Right atrium auricular region (tissue), 2 donors: ENCODE results near the gene PRKX. TPM values are rescaled to one million over a fixed set of nuclear protein-coding genes. Genes with fewer than 3 reads are reported as not detected.
"Not testable (repeated sequence)": the region's sequence is repeated elsewhere in the genome, so short reads cannot be mapped to it uniquely, and the experiment has no call there.

ENCODE experiments used
- DNase-seq: peaks from one replicate; pipeline ENCODE4 v3.0.0-alpha.2; 2019; ENCODE audit warnings: low spot score
- H3K27ac ChIP-seq, 2 donors: fragments of 200-600 bp; sonication (generic); 1 replicate in 1 of 2; 2 replicates in 1 of 2; pipeline ENCODE4 v1.5.1; 2016 to 2019
- H3K27me3 ChIP-seq, 2 donors: fragments of 200-600 bp; sonication (generic); one replicate each; pipeline versions ENCODE4 v1.5.1 to v1.6.0; 2017 to 2019
- H3K36me3 ChIP-seq: fragments of 200-600 bp; sonication (generic); one replicate; pipeline ENCODE4 v1.5.1; 2016
- H3K4me1 ChIP-seq, 2 donors: fragments of 200-600 bp; sonication (generic); one replicate each; pipeline versions ENCODE4 v1.5.1 to v1.6.0; 2017 to 2019
- H3K4me3 ChIP-seq, 2 donors: fragments of 200-600 bp; sonication (generic); 1 replicate in 1 of 2; 2 replicates in 1 of 2; pipeline ENCODE4 v1.5.1; 2017 to 2019; ENCODE audit warnings: mild to moderate bottlenecking in 1 of 2, moderate library complexity in 1 of 2
- H3K9me3 ChIP-seq, 2 donors: fragments of 200-600 bp; sonication (generic); one replicate each; pipeline ENCODE4 v1.5.1; 2019
- total RNA-seq, 2 donors: library from RNA; depleted of rRNA; stranded (reverse); fragments of >200 nt; gene quantifications; one replicate each; pipeline ENCODE4 v1.1.0, GENCODE V29; 2016
- TF ChIP-seq, protein P1 (sequence below), 2 donors: fragments of 200-600 bp; sonication (generic); IDR thresholded peaks; one replicate each; pipeline ENCODE4 v1.5.1; 2019; ENCODE audit warnings: antibody characterized with exemption in 2 of 2

Gene PRKX
- total RNA-seq, 2 donors from 2014 or later, result 2.6 to 7.4 TPM

DNA sequence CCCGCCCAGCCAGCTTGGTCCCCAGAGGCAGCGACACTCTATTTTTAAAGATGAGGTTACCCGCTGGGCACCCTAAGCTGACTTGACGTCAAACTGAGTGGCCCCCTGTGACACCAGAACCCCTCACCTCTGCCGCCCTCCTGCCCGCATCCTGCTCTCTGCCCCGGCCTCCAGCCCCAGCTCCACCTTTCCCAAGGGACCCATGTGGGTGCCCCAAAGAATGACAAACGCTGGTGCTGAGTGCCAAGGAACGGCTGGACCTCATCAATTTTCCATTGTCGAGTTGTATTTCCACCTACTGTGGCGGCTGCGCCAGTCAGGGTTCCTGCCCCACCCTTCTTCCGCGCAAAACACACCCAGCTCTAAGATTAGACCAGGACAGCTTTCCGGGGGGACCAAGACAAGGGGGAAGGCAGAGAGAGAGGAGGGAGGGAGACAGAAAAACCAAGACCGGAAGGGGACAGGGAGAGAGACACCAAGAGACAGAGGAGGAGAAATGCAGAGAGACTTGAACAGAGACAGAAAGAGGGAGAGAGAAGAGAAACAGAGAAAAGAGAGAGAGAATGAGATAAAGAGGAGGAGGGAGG lies 2.0 kb downstream of the PRKX start:
- Histone ChIP-seq H3K4me1 (no peaks in the 10 kb centered on the region), H3K27me3 (no peaks in the 10 kb centered on the region), H3K27ac (peak overlapping the region; percentile 69 to 73), H3K9me3 (no peaks in the 10 kb centered on the region), H3K4me3 (peak overlapping the region; percentile 49 to 66), H3K36me3 (no peaks in the 10 kb centered on the region)
- no peak for DNase-seq
- TF ChIP-seq, protein P1, sequence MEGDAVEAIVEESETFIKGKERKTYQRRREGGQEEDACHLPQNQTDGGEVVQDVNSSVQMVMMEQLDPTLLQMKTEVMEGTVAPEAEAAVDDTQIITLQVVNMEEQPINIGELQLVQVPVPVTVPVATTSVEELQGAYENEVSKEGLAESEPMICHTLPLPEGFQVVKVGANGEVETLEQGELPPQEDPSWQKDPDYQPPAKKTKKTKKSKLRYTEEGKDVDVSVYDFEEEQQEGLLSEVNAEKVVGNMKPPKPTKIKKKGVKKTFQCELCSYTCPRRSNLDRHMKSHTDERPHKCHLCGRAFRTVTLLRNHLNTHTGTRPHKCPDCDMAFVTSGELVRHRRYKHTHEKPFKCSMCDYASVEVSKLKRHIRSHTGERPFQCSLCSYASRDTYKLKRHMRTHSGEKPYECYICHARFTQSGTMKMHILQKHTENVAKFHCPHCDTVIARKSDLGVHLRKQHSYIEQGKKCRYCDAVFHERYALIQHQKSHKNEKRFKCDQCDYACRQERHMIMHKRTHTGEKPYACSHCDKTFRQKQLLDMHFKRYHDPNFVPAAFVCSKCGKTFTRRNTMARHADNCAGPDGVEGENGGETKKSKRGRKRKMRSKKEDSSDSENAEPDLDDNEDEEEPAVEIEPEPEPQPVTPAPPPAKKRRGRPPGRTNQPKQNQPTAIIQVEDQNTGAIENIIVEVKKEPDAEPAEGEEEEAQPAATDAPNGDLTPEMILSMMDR (IDR thresholded peaks at IDR 0.05), result no peak

GRCh38 chrX:3707673-3708274 lies 5.7 kb downstream of the PRKX start:
- not testable (repeated sequence) for H3K36me3 ChIP-seq, H3K9me3 ChIP-seq, DNase-seq, H3K4me3 ChIP-seq, H3K4me1 ChIP-seq, H3K27ac ChIP-seq, H3K27me3 ChIP-seq

DNA sequence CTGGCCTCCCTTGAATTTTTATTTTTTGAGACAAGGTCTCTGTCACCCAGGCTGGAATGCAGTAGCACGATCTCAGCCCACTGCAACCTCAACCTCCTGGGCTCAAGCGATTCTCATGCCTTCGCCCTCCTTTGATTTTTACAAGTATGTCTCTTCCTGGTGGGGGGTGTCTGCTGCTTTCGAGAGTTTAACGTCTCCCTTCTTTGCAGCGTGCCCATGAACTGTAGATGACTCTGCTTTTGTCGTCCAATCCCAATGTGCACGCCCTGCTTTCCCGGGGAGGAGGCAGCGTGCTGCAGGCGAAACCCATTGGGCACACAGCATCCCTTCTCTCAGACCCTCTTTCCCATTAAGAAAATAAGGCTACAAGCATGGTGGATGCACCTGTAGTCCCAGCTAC lies 7.0 kb downstream of the PRKX start:
- no peak overlapping the region for H3K4me3 ChIP-seq
- TF ChIP-seq, protein P1 (IDR thresholded peaks at IDR 0.05), result no peak

GRCh38 chrX:3703251-3703650 lies 10.2 kb downstream of the PRKX start:
- H3K36me3 ChIP-seq, DNase-seq: not testable (repeated sequence)

More for the DNA sequence above, 7.0 kb downstream of the PRKX start:
- H3K27ac ChIP-seq, result no peak overlapping the region
- H3K4me1 ChIP-seq, result no peaks in the 10 kb centered on the region
- H3K9me3 ChIP-seq, result no peaks in the 10 kb centered on the region
- H3K27me3 ChIP-seq, result no peaks in the 10 kb centered on the region
- no peak for DNase-seq
- no peaks in the 10 kb centered on the region for H3K36me3 ChIP-seq

GRCh38 chrX:3702095-3702494 lies 11.4 kb downstream of the PRKX start:
- not testable (repeated sequence) for H3K4me3 ChIP-seq, DNase-seq, H3K36me3 ChIP-seq, H3K27me3 ChIP-seq, H3K27ac ChIP-seq, H3K9me3 ChIP-seq
- H3K4me1 ChIP-seq, result peaks cover 0 to 21% of the 10 kb centered on the region in 2 donors

More at GRCh38 chrX:3703251-3703650, 10.2 kb downstream of the PRKX start:
- not testable (repeated sequence) for H3K9me3 ChIP-seq, H3K27ac ChIP-seq, H3K27me3 ChIP-seq, H3K4me3 ChIP-seq
- peaks cover 0 to 15% of the 10 kb centered on the region in 2 donors for H3K4me1 ChIP-seq

GRCh38 chrX:3701445-3701928 lies 12.0 kb downstream of the PRKX start:
- not testable (repeated sequence) for H3K27me3 ChIP-seq, DNase-seq

DNA sequence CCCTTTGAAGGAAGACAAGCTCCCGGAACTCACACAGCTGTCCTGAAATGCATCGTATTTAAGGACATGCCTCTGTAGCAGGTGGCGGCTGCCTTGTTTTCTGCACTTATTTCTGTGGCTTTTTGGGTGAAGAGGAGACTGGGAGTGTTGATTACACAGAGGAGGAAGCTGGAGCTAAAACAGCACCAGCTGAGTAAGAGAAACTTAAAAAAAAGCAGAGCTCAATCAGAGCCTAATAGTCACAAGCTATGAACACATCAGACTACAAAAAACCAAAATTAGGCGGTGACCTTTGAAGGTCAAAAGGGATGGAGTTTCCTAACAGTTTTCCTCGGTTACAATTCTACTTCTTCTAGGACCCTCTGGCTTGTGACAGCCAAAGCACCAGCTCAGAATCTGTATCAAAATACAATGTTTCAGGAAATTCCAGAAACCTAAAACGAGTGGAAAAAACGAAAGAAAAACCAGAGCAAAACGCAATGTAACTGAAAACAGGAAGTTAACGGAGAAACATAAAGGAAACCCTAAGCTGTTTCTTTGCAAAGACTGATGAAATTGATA lies 13.5 kb downstream of the PRKX start:
- no peaks in the 10 kb centered on the region for H3K36me3 ChIP-seq
- peak overlapping the region; percentile 4 to 32 for H3K4me3 ChIP-seq
- DNase-seq, result no peak
- H3K9me3 ChIP-seq, result no peaks in the 10 kb centered on the region
- TF ChIP-seq, protein P1 (IDR thresholded peaks at IDR 0.05), result no peak
- H3K4me1 ChIP-seq, result peaks cover 0 to 21% of the 10 kb centered on the region in 2 donors
- peak overlapping the region; percentile 70 to 74 for H3K27ac ChIP-seq
- no peaks in the 10 kb centered on the region for H3K27me3 ChIP-seq

More at GRCh38 chrX:3701445-3701928, 12.0 kb downstream of the PRKX start:
- H3K4me1 ChIP-seq, result peaks cover 0 to 21% of the 10 kb centered on the region in 2 donors
- H3K27ac ChIP-seq, H3K4me3 ChIP-seq, H3K36me3 ChIP-seq, H3K9me3 ChIP-seq: not testable (repeated sequence)
